Effector memory CD4-positive, alpha-beta T cell (primary cell): ENCODE results near the gene INPP5K.

Experiments used
- DNase-seq, 3 donors: peaks; one replicate each; pipeline ENCODE4 v3.0.0-alpha.2; 2020
- H3K27ac ChIP-seq: 2 replicates; pipeline ENCODE4 v1.7.0; 2013; ENCODE audit warnings: mild to moderate bottlenecking, low read length, moderate library complexity; ENCODE audit not compliant: insufficient read depth, poor library complexity, severe bottlenecking
- H3K27me3 ChIP-seq: replicated peaks from 2 replicates; pipeline ENCODE4 v1.7.0; 2013; ENCODE audit warnings: mild to moderate bottlenecking, low read length; ENCODE audit not compliant: insufficient read depth, control insufficient read depth, poor library complexity, severe bottlenecking
- H3K36me3 ChIP-seq: 2 replicates; pipeline ENCODE4 v1.7.0; 2013; ENCODE audit warnings: mild to moderate bottlenecking, low read length, moderate library complexity; ENCODE audit not compliant: control insufficient read depth, insufficient read depth
- H3K4me1 ChIP-seq: 2 replicates; pipeline ENCODE4 v1.7.0; 2013; ENCODE audit warnings: low read length, mild to moderate bottlenecking; ENCODE audit not compliant: control insufficient read depth, insufficient read depth, poor library complexity, severe bottlenecking
- H3K4me3 ChIP-seq: 2 replicates; pipeline ENCODE4 v1.7.0; 2013; ENCODE audit warnings: low read length, low read depth, mild to moderate bottlenecking; ENCODE audit not compliant: insufficient read depth, poor library complexity, severe bottlenecking
- H3K9me3 ChIP-seq: 2 replicates; pipeline ENCODE4 v1.7.0; 2013; ENCODE audit warnings: mild to moderate bottlenecking, low read length, moderate library complexity; ENCODE audit not compliant: control insufficient read depth

The INPP5K gene

GRCh38 chr17:1494736-1495253 lies 21.6 kb downstream of the INPP5K start:
- Histone ChIP-seq H3K36me3 (peaks cover 21% of the 10 kb centered on the region), H3K9me3 (no peaks in the 10 kb centered on the region), H3K27me3 (no peaks in the 10 kb centered on the region), H3K4me1 (peaks cover 28% of the 10 kb centered on the region), H3K27ac (no peak overlapping the region), H3K4me3 (no peak overlapping the region)
- DNase-seq, result no peak

- no peaks in the 10 kb centered on the region for H3K9me3 ChIP-seq
- DNase-seq, result no peak
Observed at GRCh38 chr17:1494203-1494602, 22.2 kb downstream of the INPP5K start.

GRCh38 chr17:1493291-1493980 lies 23.0 kb downstream of the INPP5K start:
- Histone ChIP-seq H3K36me3 (peaks cover 21% of the 10 kb centered on the region), H3K9me3 (no peaks in the 10 kb centered on the region), H3K27me3 (no peaks in the 10 kb centered on the region), H3K4me3 (no peak overlapping the region), H3K4me1 (peaks cover 31% of the 10 kb centered on the region), H3K27ac (no peak overlapping the region)
- DNase-seq, result no peak

More at GRCh38 chr17:1494203-1494602, 22.2 kb downstream of the INPP5K start:
- H3K27ac ChIP-seq, result no peak overlapping the region
- no peak overlapping the region for H3K4me3 ChIP-seq
- peaks cover 28% of the 10 kb centered on the region for H3K4me1 ChIP-seq
- H3K27me3 ChIP-seq, result no peaks in the 10 kb centered on the region
- peaks cover 21% of the 10 kb centered on the region for H3K36me3 ChIP-seq

GRCh38 chr17:1492249-1493206 lies 23.9 kb downstream of the INPP5K start, which contains the start of gene MYO1C:
Gene MYO1C, minus strand, starts transcription at chr17:1492686. Its CDS starts 199 bp downstream, at chr17:1492487.
- Histone ChIP-seq H3K27me3 (no peaks in the 10 kb centered on the region), H3K4me3 (peak within 1 kb of the TSS; percentile 8), H3K36me3 (peaks cover 17% of the 10 kb centered on the region), H3K9me3 (no peaks in the 10 kb centered on the region), H3K27ac (peak within 1 kb of the TSS; percentile 23), H3K4me1 (peaks cover 36% of the 10 kb centered on the region)
- no peak for DNase-seq

- peak overlapping the region; percentile 71 for H3K27ac ChIP-seq
- peaks cover 43% of the 10 kb centered on the region for H3K4me1 ChIP-seq
- H3K4me3 ChIP-seq, result peak overlapping the region; percentile 80
- peaks cover 9% of the 10 kb centered on the region for H3K36me3 ChIP-seq
- peak in 2 of 3 donors; percentile 21 to 37 for DNase-seq
- no peaks in the 10 kb centered on the region for H3K27me3 ChIP-seq
- H3K9me3 ChIP-seq, result no peaks in the 10 kb centered on the region
Observed at GRCh38 chr17:1491443-1492248, 24.8 kb downstream of the INPP5K start.

- peak overlapping the region; percentile 71 for H3K27ac ChIP-seq
- H3K36me3 ChIP-seq, result peaks cover 2% of the 10 kb centered on the region
- no peaks in the 10 kb centered on the region for H3K9me3 ChIP-seq
- peaks cover 49% of the 10 kb centered on the region for H3K4me1 ChIP-seq
- no peaks in the 10 kb centered on the region for H3K27me3 ChIP-seq
- peak; percentile 34 to 48 (median 41) for DNase-seq
- H3K4me3 ChIP-seq, result peak overlapping the region; percentile 80
Observed at GRCh38 chr17:1490643-1491442, 25.6 kb downstream of the INPP5K start.

- DNase-seq, result no peak
- Histone ChIP-seq H3K27ac (peak overlapping the region; percentile 75), H3K36me3 (no peaks in the 10 kb centered on the region), H3K4me1 (peaks cover 56% of the 10 kb centered on the region), H3K9me3 (no peaks in the 10 kb centered on the region), H3K27me3 (no peaks in the 10 kb centered on the region), H3K4me3 (no peak overlapping the region)
Observed at GRCh38 chr17:1488826-1489270, 27.6 kb downstream of the INPP5K start.

- DNase-seq, result peak; percentile 65 to 74 (median 66)
- H3K4me1 ChIP-seq, result peaks cover 51% of the 10 kb centered on the region
- no peaks in the 10 kb centered on the region for H3K27me3 ChIP-seq
Observed at GRCh38 chr17:1487939-1488825, 28.2 kb downstream of the INPP5K start.

More at GRCh38 chr17:1487939-1488825, 28.2 kb downstream of the INPP5K start:
- H3K4me3 ChIP-seq, result peak overlapping the region; percentile 52
- peaks cover 4% of the 10 kb centered on the region for H3K36me3 ChIP-seq
- no peaks in the 10 kb centered on the region for H3K9me3 ChIP-seq
- peak overlapping the region; percentile 75 for H3K27ac ChIP-seq
